HG03354 (cell line): ENCODE results near the gene KIAA0930.
"Not testable (repeated sequence)": the region's sequence is repeated elsewhere in the genome, so short reads cannot be mapped to it uniquely, and the experiment has no call there.

ENCODE experiments used
- ATAC-seq: cut with Tn5 transposase; IDR thresholded peaks from one replicate; pipeline ENCODE4 v1.9.1; 2021; ENCODE audit warnings: mild to moderate bottlenecking; ENCODE audit not compliant: unreplicated experiment, poor library complexity, severe bottlenecking

Gene KIAA0930

GRCh38 chr22:45240810-45241631, at the start of gene KIAA0930:
Gene KIAA0930, minus strand, starts transcription at chr22:45240894. Its CDS starts 191 bp downstream, at chr22:45240703.
- no peak for ATAC-seq

- no peak for ATAC-seq
These were observed 46.3 kb upstream of the KIAA0930 start for GRCh38 chr22:45286854-45287551.

- ATAC-seq: no peak
These were observed 44.8 kb upstream of the KIAA0930 start for GRCh38 chr22:45285263-45286058.

GRCh38 chr22:45284705-45285262, 44.1 kb upstream of the KIAA0930 start, which contains the start of gene UPK3A:
Gene UPK3A, plus strand, starts transcription at chr22:45284949. Its CDS starts 65 bp downstream, at chr22:45285014.
- ATAC-seq: peak; percentile 49

DNA sequence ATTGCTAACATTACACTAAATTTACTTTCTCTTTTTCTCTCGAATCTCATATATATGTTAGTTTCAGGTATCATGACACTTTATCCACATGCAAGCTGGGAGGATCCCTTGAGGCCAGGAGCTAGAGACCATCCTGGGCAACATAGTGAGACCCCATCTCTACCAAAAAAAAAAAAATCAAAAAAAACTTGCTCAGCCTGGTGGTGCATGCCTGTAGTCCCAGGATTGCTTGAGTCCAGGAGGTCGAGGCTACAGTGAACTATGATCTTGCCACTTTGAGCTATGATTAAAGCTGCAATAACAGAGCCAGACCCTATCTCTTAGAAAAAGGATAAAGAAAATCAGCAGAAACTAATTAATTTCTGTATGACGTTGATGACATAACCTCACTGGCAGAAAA, 40.3 kb upstream of the KIAA0930 start:
- ATAC-seq: no peak

GRCh38 chr22:45280587-45280980, 39.9 kb upstream of the KIAA0930 start:
- ATAC-seq: no peak

DNA sequence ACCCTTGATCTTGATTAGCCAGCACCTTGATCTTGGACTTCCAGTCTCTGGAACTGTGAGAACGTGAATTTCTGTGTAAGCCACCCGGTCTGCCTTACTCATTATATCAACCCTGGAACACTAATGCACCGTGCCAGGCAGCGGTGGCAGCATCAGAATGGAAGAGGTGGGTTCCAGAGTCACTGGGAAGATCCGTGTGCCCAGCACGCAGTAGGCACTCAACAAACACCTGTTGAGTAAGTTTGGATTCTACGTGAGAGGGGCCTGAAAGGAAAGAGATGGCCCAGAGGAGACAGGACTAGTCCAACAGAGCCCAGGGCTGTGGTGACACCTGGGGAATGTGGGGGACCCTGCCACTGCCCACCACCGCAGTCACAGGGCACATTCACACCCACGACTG, 37.4 kb upstream of the KIAA0930 start:
- ATAC-seq: no peak

DNA sequence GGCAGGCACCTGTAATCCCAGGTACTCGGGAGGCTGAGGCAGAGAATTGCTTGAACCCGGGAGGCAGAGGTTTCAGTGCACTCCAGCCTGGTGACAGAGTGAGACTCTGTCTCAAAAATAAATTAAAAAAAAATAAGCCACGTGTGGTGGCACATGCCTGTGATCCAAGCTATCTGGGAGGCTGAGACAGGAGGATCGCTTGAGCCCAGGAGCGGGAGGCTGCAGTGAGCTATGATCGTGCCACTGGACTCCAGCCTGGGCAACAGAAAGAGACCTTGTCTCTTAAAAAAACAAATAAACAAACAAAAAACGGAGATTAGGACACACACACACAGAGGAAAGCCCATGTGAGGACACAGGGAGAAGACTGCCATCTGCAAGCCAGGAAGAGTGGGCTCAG, 37.0 kb upstream of the KIAA0930 start:
- not testable (repeated sequence) for ATAC-seq

DNA sequence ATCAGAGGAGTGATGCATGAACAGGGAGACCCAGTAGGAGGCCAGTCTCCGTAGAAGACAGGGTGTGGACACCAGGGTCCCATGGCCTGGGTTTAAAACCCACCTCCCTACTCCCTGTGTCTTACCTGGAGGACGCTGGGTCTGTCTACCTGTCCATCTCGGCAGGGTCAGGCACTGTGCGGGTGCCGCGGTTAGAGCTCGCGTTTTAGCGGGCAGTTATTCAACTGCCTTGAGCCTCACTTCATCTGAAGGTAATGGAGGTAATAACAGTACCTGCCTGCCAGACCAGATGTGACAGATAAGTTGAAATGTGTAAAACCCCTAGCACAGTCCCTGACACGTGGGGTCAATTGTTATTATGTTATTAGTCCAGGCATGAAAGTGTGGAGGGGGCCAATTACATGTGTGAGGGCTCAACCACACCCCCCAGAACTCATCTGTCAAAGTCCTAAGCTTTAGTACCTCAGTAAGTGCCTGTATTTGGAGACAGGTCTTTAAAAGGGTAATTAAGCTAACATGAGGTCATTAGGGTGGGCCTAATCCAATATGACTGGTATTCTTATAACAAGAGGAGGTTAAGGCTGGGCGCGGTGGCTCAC, 35.9 kb upstream of the KIAA0930 start:
- no peak for ATAC-seq

- no peak for ATAC-seq
These were observed 32.9 kb upstream of the KIAA0930 start for GRCh38 chr22:45273452-45274075.

DNA sequence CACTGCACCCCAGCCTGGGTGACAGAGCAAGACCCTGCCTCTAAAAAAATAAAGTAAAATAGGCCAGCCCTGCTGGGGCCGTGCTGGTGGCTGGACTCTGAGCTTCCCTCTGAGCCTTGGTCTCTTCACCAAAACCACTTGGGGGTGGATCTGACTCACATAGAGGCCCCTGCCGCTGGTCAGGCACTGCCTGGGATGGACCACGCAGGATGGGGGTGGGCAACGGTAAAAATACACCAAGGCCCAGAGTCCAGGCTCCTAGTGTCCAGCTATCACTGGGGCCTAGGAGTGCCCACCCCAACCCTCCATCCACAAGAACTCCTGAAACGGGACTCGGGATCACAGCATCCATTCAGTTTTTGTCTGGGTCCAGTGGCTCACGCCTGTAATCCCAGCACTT, 31.8 kb upstream of the KIAA0930 start:
- no peak for ATAC-seq

DNA sequence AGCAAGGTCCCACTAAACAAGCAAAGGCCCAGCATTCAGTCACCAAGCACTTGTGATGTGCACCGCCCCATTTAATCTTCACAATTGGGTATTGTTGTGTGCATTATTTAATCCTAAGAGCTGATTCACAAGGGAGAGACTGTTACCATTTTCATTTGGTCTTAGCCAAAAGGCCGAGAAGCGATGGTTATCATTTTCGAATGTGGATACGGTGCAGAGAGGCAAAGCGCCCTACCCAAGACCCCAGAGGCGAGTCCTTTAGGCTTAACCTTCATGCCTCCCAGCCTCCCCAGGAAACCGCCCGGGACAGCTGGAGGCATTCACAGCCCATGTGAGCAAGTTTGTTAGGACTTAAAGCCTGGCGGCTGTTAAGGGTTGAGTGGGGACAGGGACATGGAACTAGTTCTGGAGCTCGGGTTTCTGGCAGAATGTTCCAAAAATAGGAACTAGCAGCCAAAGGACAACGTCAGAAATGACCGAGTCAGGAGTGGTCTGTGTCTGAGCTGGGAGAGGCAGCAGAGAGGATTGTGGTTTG, 31.0 kb upstream of the KIAA0930 start:
- no peak for ATAC-seq

- no peak for ATAC-seq
These were observed 29.7 kb upstream of the KIAA0930 start for GRCh38 chr22:45270095-45271020.

GRCh38 chr22:45268958-45269844, 28.5 kb upstream of the KIAA0930 start:
- no peak for ATAC-seq

DNA sequence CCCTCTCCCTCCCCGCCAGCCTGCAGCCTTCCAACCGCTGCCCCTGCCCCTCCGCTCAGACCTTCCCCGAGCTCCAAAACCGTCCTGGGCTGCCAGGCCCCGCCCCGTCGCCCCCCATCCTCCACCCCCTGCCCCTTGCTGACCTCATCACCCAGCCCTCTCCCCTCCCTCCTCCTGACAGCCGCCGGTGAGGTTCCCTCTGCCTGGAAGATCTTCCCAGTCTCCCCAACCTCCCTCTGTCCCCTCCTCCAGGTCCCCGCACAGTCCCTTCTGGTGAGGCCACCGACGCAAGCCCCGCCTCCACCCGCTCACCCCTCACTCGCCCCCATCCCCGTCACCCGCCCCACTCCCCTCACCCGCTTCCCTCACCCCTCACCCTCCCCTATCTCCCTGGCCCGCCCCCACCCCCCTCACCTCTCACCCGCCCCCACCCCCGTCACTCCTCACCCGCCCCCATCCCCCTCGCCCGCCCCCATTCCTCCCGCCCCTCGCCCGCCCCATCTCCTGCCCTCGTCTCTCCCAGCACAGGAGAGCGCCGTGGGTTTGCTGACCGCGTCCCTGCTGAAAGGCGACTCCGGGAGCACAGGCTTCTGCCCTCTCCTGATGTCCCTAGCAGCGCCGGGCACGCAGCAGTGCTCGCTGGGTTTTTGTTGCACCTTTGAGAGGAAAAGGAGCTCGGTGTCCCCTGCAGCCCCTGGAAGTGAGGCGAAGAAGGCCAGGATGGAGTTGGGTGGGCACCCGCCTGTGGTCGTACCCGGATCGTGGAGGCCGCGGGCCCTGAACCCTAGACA, 27.7 kb upstream of the KIAA0930 start:
- no peak for ATAC-seq

- ATAC-seq: no peak
These were observed 24.8 kb upstream of the KIAA0930 start for GRCh38 chr22:45265535-45265934.
